ENCODE measurements around the gene CTBP2.

CTBP2 gene

DNA sequence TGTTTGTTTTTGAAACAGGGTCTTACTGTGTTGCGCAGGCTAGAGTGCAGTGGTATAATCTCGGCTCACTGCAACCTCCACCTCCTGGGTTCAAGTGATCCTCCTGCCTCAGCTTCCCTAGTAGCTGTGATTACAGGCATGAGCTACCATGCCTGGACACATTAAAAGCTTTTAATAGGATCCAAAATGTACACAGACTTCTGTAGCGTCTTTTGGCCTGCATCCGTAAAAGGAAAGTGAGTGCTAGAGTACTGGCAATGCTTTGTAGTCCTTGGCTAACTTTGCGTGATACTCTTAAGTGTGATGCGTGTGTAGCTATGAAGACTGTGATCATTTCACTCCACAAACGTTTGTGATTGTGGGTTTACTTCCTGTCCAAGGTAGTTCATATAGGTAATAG is 205.1 kb downstream of the CTBP2 start:
- no peak for DNase-seq

GRCh38 chr10:124953421-124953820 is 206.9 kb downstream of the CTBP2 start:
- no peak for DNase-seq

DNA sequence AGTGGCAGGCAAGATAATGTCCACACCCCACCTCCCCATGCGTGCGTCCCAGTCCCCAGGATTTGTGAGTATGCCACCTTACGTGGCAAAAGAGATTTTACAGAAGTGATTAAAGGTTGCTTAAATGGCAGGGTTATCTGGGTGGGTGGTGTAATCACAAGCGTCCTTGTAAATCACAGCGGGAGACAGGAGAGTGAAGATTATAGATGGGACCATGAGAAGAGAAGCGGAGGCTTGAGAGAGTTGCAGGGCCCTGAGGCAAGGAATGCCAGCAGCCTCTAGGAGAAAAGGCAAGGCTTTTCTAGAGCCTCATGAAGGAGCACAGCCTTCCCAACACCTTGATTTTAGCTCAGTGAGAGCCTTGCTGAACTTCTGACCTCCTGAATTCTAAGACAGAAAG is 208.2 kb downstream of the CTBP2 start:
- DNase-seq: no peak

DNA sequence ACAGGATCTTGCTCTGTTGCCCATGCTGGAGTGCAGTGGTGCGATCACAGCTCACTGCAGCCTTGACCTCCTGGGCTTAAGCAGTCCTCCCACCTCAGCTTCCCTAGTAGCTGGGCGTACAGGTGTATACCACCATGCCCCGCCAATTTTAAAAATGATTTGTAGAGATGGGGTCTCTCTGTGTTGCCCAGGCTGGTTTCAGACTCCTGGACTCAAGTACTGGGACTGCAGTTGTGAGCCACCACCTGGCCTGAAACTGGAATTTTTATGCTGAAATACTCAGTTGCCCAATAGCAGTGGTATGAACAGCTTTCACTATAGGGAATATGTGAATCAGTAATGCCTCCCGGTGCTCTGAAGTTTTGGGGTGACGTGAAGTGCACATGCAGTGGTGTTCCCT is 210.8 kb downstream of the CTBP2 start:
- DNase-seq: no peak

- peak; percentile 51 for DNase-seq
Measured at GRCh38 chr10:124946945-124947344, 213.4 kb downstream of the CTBP2 start.

DNA sequence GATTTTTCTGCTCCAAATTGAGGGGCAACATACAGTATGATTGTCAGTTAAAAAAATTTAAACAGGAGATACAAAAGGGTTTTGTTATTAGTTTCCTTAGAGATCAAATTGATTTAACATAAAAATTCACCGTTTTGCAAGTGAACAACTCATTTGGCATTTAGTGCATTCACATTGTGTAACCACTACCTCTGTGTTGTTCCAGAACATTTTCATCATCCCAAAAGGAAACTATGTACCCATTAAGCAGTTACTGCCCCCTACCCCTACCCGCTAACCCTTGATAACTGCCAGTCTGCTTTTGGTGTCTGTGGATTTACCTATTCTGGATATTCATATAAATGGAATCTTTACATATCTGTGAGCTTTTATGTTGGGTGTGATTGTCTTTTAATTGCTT is 215.4 kb downstream of the CTBP2 start:
- no peak for DNase-seq

DNA sequence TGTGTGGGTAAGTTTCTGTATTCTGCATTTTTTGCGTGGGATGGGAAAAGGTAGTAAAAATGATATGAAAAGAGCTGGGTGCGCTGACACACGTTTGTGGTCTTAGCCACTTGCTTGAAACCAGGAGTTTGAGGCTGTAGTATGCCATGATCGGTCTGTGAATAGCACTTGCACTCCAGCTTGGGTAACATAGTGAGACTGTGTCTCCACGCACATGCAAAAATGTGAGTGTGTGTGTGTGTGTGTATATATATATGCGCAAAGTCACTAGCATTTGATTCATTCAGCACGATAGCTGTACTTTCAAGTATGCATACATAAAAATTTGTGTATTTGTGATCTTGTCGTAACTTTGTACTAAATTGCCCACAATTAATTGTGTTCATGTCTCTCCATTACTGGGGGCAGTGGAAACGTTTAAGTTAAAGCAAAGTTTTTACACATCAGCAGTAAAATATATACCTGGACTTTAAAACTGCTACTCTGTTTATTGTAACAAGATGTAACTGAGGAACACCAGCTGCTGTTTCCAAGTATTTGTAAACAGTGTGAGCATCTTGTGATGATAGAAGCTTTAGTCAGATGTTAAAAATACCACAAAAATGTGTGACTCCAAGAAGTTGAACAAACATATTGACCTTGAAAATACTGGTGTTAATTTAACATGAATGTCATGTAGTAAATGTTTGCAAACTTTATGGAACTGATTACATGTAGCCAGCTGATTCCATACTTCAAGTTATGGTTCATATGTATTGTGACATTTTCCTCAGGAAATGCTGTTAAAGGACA is 216.9 kb downstream of the CTBP2 start:
- no peak for DNase-seq

GRCh38 chr10:124942317-124943169 is 217.8 kb downstream of the CTBP2 start:
- DNase-seq: no peak

DNA sequence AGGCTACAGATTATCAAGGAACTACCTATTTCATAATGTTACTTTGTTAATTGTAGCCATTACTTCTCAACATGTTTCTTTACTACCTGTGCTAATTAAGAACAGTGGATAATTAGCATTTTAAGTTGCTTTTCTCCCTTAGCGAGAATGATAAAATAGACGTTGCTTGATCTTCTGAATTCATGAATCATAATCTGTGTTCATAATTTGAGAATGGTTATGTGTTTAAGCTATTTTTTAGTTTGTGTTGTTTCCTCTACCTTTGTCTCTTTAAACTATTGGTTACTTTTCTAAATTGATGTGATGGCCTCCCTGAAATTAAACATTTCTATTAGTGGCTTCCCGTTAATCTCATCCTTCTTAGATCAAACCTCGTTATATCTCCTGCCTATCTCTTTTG is 218.5 kb downstream of the CTBP2 start, which contains the start of gene ZRANB1:
TSS of gene ZRANB1 (plus strand) at position 301 of the 400 bp plus-strand sequence. CDS start 371 bp downstream, outside the sequence.
- DNase-seq: no peak

- no peak for DNase-seq
Measured at GRCh38 chr10:124939290-124939689, 221.1 kb downstream of the CTBP2 start.

DNA sequence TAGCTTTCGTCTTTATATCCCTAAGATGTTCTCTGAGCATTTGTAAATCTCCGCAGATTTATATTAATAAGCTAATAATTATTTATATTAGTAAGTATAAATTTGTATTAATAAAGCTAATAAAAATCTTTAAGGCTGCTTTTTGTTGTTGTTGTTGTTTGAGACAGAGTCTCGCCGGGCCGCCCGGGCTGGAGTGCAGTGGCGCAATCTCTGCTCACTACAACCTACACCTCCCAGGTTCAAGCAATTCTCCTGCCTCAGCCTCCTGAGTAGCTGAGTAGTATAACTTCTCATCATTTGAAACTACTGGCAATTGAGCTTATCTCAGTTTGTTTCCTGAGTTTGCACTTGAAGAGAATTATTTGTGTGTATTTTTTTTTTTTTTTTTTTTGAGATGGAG is 223.6 kb downstream of the CTBP2 start:
- DNase-seq: no peak

- no peak for DNase-seq
Measured at GRCh38 chr10:124935946-124936345, 224.4 kb downstream of the CTBP2 start.
